Measurements from ENCODE around the gene KDM3A. TPM values are rescaled to one million over a fixed set of nuclear protein-coding genes. Genes with fewer than 3 reads are reported as not detected.

KDM3A gene
- total and polyA plus RNA-seq, 10 of the 15 experiments (the other 5 are each of a cell fraction or from before 2014, with no cell fraction given), result 3.8 to 102 (median 11.1) TPM

DNA sequence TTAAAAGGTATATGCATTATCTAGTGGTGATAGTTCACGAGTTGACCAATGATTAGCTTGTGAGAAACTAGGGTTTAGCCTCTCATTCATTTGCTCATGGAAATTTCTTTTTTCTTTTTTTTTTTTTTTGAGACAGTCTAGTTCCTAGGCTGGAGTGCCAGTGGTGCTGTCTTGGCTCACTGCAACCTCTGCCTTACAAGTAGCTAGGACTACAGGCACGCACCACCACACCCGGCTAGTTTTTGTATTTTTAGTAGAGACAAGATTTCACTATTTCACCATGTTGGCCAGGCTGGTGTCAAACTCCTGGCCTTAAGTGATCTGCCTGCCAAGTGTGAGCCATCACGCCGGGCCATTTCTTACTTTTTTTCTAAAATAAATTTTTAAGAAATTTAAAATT is 14.0 kb downstream of the KDM3A start:
- no peaks in the 10 kb centered on the region for H3K9me3 ChIP-seq (replicated peaks; ENCODE audit: control insufficient read depth, insufficient read depth, low read length)
- no peaks in the 10 kb centered on the region for H3K27me3 ChIP-seq (replicated peaks in 1 of 2; ENCODE audit: control insufficient read depth in 2 of 2, insufficient read depth in 2 of 2, low read length in 1 of 2)
- H3K36me3 ChIP-seq (ENCODE audit: control insufficient read depth in 2 of 2, insufficient read depth in 2 of 2, low read length in 1 of 2), result peaks cover 5 to 58% of the 10 kb centered on the region in 2 experiments
- POLR2A ChIA-PET, result interaction anchor here (0.6 kb wide), 1 partner anchor 8 kb away, joined by 4 read pairs; no protein-coding TSS in a partner anchor
- CTCF ChIA-PET, result interaction anchor here (1.5 kb wide), 1 partner anchor 19 kb away, joined by 3 read pairs; no protein-coding TSS in a partner anchor
- no TSS peak for BruUV-seq (replicated peaks)
- whole genome bisulfite sequencing (ENCODE audit: insufficient coverage, insufficient replicate concordance, low lambda C conversion rate, missing lambda C conversion rate), result 100% methylated on average over 3 of the region's 5 CpGs
- SMC1A ChIA-PET (ENCODE audit: uncharacterized antibody, unreplicated experiment), result interaction anchor here (0.7 to 3.2 kb wide), 5 partner anchors 13 to 59 kb away, joined by 3 to 16 read pairs (median 6); no protein-coding TSS in a partner anchor
- no peak for DNase-seq (ENCODE audit: low read depth, low spot score)
- FAIRE-seq, result no peak
- RAD21 ChIA-PET (ENCODE audit: unreplicated experiment), result no interaction called here
- no peak overlapping the region for H2AFZ ChIP-seq (ENCODE audit: control insufficient read depth, low read depth, low read length)
- H3K4me3 ChIP-seq, result no peak overlapping the region
- H3K79me2 ChIP-seq (ENCODE audit: control insufficient read depth, insufficient read depth, low read length), result peaks cover 1% of the 10 kb centered on the region
- in situ Hi-C loops (cut with MboI) (no loop called here), intact Hi-C loops (cut with micrococcal nuclease; ENCODE audit: unreplicated experiment) (no loop called here)
- ATAC-seq, result no peak
- no peaks in the 10 kb centered on the region for H3K4me1 ChIP-seq (ENCODE audit: control insufficient read depth, insufficient read depth, low read length)
- H3K27ac ChIP-seq (ENCODE audit: control insufficient read depth, insufficient read depth), result no peak overlapping the region
- H3K9ac ChIP-seq (ENCODE audit: control insufficient read depth, insufficient read depth, low read length), result no peak overlapping the region
- TF ChIP-seq YY1 (IDR thresholded peaks at IDR 0.05; ENCODE audit: low read depth, low read length) (no peak), ZNF24 (IDR thresholded peaks at IDR 0.05) (no peak), BRCA1 (IDR thresholded peaks at IDR 0.05; ENCODE audit: low read depth, low read length) (no peak), NR2F1 (conservative IDR thresholded peaks at IDR 0.05) (no peak), SUPT20H (IDR thresholded peaks at IDR 0.05; ENCODE audit: borderline replicate concordance, control insufficient read depth, low read depth, low read length) (no peak), ZSCAN29 (IDR thresholded peaks at IDR 0.05) (no peak), ZBED1 (IDR thresholded peaks at IDR 0.05; ENCODE audit: borderline replicate concordance) (no peak), HDGF (IDR thresholded peaks at IDR 0.05) (no peak), MEF2A (IDR thresholded peaks at IDR 0.05; ENCODE audit: insufficient read depth, low read depth, low read length) (no peak), CBX3 (IDR thresholded peaks at IDR 0.05; ENCODE audit: borderline replicate concordance, low read depth) (no peak), CEBPB (IDR thresholded peaks at IDR 0.05; ENCODE audit: borderline replicate concordance in 1 of 2, low read depth in 2 of 2, low read length in 2 of 2) (no peak), EGR1 (IDR thresholded peaks at IDR 0.05; ENCODE audit: borderline replicate concordance in 1 of 2, low read depth in 2 of 2, low read length in 2 of 2) (no peak)
- TF ChIP-seq, protein P1, sequence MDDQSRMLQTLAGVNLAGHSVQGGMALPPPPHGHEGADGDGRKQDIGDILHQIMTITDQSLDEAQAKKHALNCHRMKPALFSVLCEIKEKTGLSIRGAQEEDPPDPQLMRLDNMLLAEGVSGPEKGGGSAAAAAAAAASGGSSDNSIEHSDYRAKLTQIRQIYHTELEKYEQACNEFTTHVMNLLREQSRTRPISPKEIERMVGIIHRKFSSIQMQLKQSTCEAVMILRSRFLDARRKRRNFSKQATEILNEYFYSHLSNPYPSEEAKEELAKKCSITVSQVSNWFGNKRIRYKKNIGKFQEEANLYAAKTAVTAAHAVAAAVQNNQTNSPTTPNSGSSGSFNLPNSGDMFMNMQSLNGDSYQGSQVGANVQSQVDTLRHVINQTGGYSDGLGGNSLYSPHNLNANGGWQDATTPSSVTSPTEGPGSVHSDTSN (IDR thresholded peaks at IDR 0.05; ENCODE audit: insufficient replicate concordance, low read depth, low read length), result no peak
- TF ChIP-seq, protein P2, sequence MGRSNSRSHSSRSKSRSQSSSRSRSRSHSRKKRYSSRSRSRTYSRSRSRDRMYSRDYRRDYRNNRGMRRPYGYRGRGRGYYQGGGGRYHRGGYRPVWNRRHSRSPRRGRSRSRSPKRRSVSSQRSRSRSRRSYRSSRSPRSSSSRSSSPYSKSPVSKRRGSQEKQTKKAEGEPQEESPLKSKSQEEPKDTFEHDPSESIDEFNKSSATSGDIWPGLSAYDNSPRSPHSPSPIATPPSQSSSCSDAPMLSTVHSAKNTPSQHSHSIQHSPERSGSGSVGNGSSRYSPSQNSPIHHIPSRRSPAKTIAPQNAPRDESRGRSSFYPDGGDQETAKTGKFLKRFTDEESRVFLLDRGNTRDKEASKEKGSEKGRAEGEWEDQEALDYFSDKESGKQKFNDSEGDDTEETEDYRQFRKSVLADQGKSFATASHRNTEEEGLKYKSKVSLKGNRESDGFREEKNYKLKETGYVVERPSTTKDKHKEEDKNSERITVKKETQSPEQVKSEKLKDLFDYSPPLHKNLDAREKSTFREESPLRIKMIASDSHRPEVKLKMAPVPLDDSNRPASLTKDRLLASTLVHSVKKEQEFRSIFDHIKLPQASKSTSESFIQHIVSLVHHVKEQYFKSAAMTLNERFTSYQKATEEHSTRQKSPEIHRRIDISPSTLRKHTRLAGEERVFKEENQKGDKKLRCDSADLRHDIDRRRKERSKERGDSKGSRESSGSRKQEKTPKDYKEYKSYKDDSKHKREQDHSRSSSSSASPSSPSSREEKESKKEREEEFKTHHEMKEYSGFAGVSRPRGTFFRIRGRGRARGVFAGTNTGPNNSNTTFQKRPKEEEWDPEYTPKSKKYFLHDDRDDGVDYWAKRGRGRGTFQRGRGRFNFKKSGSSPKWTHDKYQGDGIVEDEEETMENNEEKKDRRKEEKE (IDR thresholded peaks at IDR 0.05), result no peak
- TF ChIP-seq, protein P3, sequence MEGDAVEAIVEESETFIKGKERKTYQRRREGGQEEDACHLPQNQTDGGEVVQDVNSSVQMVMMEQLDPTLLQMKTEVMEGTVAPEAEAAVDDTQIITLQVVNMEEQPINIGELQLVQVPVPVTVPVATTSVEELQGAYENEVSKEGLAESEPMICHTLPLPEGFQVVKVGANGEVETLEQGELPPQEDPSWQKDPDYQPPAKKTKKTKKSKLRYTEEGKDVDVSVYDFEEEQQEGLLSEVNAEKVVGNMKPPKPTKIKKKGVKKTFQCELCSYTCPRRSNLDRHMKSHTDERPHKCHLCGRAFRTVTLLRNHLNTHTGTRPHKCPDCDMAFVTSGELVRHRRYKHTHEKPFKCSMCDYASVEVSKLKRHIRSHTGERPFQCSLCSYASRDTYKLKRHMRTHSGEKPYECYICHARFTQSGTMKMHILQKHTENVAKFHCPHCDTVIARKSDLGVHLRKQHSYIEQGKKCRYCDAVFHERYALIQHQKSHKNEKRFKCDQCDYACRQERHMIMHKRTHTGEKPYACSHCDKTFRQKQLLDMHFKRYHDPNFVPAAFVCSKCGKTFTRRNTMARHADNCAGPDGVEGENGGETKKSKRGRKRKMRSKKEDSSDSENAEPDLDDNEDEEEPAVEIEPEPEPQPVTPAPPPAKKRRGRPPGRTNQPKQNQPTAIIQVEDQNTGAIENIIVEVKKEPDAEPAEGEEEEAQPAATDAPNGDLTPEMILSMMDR (IDR thresholded peaks at IDR 0.05 in 2 of 3, conservative IDR thresholded peaks at IDR 0.05 in 1 of 3; ENCODE audit: control insufficient read depth in 2 of 3, extremely low read depth in 1 of 3, insufficient read depth in 1 of 3, low read depth in 3 of 3, low read length in 3 of 3), result no peak
- TF ChIP-seq, protein P4, sequence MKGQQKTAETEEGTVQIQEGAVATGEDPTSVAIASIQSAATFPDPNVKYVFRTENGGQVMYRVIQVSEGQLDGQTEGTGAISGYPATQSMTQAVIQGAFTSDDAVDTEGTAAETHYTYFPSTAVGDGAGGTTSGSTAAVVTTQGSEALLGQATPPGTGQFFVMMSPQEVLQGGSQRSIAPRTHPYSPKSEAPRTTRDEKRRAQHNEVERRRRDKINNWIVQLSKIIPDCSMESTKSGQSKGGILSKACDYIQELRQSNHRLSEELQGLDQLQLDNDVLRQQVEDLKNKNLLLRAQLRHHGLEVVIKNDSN (IDR thresholded peaks at IDR 0.05; ENCODE audit: borderline replicate concordance, extremely low read length, insufficient read depth, low read depth, low read length), result no peak
- H4K20me1 ChIP-seq (ENCODE audit: control insufficient read depth, insufficient read depth), result no peaks in the 10 kb centered on the region
- no peak overlapping the region for H3K4me2 ChIP-seq (ENCODE audit: control insufficient read depth, insufficient read depth)
